NCI-H2196 (cell line): ENCODE data around the gene PHLDA2.
A peak's percentile ranks its signal among the peaks of the same experiment; 100 is the strongest.

Experiments
- DNase-seq: peaks from one replicate; lab custom pipeline; 2025; ENCODE audit not compliant: unreplicated experiment; lab: John Stamatoyannopoulos, UW

The PHLDA2 gene

DNA sequence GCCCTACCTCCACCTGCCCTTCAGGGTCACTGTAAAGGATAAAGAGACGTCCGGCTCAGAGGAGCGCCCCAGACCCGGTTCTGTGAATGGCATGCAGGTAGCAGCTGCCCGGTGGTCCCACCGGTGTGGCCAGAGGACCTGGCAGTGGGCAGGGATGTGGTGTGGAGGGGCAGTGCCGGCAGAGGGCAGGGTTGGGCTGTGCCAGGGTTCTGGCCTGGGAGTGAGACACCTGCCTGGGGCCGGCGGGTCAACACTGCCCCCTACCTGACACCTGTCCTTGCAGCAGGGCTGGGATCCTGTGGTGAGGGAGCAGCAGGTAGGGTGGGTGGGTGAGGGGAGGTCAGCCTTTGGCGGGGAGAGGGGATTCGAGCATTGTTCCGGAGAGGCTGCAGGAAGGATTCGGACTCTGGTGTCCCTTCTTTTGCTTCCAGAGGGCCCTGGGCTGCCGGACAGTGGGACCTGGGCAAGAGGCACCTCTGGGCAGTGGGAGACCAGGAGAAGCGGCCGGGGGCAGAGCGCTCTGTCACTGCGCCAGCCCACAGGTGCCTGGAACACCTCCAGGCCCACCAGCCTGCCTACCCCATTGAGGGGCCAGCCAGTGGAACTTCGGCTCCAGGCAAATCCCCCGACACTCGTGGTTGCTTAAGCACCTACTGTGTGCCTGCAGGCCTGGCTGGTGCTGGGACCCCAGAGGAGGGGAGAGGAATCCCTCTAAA lies 1.6 kb upstream of the PHLDA2 start:
- DNase-seq, result peak; percentile 88

DNA sequence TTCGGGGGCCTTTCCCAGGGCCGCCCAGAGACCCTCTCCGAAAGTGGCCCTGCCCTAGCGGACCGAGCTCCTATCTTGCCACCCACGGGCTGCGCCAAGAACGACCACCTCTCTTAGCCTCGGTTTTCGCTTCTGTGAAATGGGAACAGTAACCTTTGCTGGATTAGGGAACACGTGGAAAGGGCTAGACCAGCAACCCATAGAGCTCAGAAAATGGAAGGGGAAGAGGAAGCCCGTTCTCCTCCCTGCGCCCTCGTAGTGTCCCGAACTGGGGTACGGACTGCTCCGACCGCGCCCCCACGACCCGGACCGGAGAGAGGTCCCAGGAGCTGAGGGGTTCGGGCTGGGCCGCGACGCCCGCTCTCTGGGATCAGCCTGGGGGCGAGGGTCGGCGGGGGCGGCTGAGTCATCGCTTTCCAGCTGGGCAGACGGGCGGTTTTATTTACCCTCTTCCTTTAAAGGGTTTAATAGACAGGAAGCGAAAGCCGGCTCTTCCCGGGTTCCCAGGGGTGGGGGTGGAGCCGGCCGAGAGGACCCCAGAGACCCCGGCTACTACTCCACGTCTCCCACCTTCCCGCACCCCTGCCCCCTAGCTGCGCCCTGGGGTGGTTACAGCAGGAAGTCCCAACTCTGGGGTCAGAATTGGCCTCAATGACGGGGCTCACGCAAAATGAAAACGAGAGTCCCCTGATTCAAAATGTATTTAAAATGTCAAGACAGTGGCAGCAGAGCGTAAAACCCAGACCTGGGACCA lies 907 bp upstream of the PHLDA2 start:
- DNase-seq, result peak; percentile 49

DNA sequence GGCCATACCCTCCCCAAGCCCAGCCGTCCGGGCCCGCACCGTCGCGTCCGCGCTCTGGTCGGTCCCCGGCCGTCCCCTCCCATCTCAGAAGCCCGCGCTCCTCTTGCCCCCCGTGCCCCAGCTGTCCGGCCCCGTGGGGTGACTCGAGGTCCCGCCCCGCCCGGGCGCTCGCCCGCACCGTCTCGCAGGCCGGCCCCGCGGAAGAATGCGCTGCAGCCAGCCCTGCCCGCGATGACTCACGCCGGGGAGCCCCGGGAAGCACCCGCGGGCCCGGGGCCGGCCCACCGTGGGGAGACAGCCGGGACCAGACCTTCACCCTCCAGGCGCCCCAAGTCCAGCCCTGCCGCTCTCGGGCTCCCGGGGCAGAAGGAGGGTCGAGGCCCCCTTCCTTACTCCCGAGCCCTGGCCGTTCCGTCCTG lies 320 bp upstream of the PHLDA2 start:
- peak; percentile 61 for DNase-seq

DNA sequence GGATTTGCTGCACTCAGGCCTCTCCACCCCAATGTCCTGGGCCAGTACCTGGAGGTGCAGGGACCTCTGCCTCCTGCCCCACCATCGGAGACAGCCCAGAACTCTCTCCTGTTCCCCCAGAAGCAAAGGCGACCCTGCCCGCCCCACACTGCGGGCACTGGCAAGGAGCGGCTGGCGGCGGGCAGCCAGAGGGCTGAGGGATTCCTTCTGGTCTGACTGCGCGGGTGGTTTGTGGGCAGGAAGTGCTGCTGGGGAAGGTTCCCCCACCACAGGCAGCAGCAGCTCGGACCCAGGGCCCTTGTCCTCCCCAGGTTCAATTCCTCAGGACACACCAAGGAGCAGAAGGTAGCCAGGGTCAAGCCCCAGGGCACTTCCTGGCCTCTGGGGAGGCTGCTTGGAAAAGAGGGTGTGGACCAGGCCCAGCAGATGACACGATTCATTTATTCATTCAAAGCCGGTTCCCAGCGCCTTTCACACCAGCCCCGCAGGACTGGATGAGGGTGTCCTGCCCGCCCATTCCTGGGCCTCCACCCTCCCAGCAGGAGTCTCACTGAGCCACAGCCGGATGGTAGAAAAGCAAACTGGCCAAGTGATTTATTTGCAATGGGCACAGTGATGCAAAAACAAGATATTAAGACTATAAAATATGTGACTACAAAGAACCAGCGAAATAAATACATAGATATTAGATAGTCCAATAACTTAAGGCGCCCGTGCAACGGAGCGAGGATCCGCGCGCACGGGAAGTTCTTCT lies 1.2 kb downstream of the PHLDA2 start:
- no peak for DNase-seq

DNA sequence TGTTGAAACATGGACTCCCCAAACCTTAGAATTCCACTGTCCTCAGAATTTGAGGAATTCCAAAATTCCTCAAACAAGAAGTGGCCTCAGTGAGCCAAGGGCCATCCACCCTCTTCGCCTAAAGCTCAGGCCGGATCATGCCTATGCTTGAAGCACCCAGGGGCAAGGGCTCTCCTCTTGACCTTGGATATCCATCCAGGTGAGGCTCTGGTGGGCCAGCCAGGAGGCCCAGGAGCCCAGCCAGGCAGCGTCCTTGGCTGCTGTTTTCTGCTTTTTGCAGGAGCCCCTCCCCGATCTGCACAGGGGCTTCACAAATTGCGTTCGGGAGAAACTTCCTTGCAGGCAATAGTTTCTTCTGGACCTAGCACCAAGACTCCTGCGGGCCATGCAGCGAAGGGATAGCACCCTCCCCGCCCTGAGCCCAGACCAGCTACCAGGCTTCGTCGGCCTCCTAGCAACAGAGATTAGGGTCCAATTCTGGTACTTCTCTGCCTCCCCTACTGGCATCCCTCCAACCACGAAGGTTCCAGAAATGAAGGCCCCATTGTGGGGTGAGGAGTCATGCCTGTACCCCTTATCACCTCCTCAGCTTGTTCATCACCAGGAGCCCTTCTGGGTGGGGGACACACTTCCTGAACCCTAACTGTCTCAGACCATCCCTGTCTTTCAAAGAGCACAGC lies 2.0 kb downstream of the PHLDA2 start:
- no peak for DNase-seq

DNA sequence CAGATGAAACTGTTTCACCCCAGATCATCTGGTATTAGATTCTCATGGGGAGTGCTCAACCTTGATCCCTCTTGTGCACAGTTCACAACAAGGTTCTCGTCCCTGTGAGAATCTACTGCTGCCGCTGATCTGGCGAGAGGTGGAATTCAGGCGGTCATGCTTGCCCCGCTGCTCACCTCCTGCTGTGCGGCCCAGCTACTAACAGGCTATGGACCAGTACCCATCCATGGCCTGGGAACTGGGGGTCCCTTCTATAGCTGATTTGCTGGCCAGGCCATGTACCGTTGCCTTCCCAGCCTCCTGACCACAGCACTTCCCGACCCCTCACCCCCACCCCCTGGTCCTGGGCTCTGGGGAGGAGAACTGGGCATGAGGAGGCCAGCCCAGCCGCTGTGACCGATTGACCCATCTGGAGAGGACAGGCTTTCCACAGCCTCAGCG lies 2.6 kb downstream of the PHLDA2 start:
- no peak for DNase-seq

DNA sequence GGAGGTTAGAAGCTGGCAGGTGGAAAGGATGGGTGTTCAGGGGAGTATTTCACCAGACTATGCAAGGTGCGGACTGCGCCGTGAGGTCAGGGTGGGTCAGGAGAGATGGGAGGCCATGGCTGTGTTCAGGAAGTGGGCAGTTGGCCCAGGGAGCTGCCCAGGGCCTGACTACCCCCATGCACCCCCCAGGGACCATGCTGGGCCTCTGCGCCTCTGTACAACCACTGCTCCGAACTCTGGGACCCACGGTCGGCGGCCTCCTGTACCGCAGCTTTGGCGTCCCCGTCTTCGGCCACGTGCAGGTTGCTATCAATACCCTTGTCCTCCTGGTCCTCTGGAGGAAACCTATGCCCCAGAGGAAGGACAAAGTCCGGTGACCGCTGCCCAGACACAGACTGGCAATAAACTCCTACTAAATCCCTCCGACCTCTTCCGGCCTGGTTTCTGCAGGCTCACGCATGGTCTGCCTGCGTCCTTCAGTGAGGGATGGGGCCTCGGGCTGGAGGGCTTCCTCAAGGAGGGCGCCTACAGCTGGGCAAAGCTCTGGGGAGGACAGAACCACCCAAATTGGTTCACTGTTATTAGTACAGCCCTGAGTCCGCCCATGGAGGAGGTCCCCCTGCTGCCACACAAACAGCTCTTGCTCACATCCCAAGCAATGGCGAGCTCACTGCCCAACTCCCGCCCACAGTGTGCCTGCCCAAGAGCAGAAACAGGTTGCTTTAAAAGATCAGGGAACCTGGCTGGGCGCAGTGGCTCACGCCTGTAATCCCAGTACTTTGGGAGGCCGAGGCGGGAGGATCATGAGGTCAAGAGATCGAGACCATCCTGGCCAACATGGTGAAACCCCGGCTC lies 4.2 kb downstream of the PHLDA2 start:
- no peak for DNase-seq

DNA sequence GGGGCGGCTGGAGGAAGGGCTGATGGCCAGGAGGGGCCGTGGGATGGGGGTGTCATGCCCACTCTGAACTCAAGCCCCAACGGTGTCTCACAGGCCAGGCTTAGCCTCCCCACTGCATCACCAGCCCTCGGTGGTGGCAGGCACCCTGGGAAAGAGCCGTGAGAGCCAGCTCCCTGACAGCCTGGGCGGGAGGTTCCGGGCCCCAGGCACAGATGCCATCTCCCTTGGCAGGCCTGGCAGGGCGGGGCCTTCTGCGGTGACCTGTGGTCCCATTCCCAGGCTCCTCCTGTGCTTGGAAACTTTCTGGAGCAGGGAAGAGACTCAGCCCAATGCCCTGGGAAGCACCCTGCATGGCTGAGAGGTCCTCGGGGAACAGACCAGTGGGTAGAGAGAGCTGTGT lies 4.8 kb downstream of the PHLDA2 start:
- no peak for DNase-seq

DNA sequence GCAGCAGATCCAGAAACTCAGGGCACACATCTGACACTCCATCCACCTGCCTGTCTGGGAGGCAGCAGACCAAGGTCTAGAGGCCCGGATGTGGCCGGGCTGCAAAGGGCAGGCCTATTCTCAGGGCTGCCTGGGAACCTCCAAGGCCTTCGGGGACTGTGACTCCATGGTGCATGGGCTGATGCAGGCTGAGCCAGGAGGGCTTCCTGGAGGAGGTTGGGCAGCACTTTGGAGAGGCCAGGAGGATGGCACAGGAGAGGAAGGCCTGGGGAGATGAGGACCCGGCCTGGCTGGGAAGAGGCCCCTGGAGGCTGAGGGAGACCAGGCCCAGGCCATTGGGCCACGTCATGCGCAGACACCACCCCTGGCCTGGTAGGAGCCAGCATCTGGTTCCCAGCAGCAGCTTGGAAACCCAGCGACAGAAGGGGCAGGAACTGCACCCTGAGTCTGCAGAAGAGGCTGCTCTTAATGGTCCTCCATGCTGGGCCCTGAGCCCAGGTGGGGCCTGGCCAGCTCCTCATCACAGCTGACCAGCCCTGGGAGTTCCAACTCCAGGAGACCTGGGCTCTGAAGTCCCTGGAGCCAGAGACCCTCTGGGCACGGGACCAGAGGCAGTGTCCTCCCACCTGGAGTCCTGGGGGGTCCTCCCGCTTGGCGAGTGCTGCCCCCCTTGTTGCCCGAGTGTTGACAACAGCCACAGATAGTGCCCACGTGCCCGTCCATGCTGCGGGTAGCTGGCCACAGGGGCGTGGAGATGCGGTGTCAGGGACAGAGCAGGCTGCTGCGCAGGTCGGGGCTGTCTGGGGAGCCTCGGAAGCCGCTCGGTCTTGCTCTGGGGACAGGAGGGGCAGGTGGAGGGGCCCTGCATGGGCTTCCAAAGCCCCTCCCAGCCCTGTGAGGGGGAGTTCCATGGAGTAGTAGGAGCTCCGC lies 5.5 kb downstream of the PHLDA2 start:
- no peak for DNase-seq

DNA sequence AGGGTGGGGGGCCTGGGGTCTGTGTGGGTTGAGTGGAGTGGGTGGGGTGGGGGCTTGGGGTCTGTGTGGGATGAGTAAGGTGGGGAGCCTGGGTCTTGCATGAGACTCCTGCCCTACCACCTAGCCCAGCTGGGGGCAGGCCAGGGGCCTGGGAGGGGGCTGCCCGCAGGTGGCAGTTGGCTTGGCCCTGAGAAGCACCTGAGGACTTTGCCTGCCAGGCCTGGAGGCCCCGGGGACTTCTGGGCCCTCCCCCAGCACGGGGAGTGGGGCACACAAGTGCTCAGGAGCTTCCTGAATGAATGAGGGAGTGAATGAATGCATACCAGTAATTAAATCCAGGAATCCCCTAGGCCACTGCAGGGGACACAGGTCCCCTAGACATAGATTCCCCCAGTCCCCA lies 6.6 kb downstream of the PHLDA2 start:
- no peak for DNase-seq

DNA sequence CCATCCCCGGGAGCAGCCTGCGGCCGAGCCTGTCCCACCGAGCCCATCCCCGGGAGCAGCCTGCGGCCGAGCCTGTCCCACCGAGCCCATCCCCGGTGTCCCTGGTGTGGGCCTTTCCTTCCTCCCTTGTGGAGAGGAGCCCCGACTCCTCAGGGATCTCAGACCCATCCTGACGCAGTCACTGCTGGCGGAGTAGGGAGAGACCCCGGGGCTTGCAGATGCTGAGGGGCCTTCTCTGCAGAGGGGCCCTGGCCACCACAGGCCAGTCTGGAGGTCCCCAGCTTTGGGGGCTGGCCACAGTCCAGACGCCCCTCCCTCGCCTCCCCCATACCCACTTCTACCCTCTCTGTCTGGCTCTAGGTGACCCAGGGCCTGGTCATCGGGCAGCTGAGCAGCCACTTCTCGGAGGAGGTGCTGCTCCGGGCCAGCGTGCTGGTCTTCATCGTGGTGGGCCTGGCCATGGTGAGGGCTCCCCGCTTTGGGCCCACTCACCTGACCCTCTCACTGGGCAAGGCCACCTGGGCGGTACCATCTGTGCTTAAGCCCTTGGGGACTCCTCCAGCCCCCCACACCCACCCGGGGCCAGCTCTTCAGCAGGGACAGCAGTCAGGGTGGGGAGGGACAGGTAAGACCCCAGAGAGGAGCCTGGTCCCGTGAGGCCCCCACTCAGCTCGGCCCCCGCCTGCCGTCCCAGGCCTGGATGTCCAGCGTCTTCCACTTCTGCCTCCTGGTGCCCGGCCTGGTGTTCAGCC lies 7.3 kb downstream of the PHLDA2 start:
- DNase-seq, result no peak

DNA sequence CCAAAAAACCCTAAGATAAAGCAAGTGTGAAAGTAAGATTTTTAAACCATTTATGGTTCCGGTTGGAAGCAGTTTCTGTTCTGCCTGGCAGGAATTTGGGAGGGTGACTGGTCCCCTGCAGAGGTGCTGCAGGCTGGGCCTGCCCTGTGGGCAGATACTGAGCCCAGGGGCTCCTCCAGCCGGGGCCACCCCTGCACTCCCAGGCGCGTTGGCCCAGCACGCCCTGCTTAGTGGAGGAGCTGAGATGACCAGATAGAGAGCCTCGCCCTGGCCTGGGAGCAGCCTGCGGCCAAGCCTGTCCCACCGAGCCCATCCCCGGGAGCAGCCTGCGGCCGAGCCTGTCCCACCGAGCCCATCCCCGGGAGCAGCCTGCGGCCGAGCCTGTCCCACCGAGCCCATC lies 8.0 kb downstream of the PHLDA2 start:
- DNase-seq, result no peak

DNA sequence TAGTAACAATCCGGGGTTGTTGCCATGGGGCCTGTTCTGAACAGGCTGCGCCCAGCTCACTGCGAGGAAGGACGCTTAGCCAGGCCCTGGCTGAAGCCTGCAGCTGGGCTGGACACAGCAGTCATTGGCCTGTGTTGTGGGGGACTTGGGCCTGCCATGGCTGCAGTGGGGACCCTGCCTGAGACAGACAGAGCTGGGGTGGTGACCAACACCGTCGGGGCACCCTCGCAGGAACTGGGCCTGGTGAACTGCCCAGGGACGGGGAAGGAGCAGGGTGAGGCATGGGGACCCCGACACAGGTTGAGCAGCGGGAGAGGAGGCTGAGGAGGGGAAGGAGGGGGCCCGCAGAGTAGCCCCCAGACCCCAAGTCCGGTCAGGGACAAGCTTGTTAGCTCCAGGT lies 8.9 kb downstream of the PHLDA2 start:
- DNase-seq, result no peak

DNA sequence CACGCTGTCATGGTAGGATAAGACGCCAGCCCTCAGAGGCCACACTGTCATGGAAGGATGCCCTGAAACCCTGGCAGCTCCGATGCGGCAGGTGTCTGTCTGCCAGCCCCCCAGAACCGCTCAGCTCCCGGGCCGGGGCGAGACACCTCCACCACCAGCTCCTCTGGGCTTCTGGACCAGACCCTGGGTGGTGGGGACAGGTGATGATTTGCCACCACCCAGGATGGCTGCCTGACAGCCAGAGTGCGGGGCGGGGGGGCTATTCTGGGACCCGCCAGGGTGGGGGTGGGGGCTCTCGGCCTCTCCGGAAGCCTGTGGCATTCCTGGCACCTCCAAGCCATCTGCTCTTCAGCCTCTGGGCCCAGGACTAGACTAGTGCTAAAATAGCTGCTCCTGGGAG lies 9.4 kb downstream of the PHLDA2 start:
- DNase-seq, result no peak

DNA sequence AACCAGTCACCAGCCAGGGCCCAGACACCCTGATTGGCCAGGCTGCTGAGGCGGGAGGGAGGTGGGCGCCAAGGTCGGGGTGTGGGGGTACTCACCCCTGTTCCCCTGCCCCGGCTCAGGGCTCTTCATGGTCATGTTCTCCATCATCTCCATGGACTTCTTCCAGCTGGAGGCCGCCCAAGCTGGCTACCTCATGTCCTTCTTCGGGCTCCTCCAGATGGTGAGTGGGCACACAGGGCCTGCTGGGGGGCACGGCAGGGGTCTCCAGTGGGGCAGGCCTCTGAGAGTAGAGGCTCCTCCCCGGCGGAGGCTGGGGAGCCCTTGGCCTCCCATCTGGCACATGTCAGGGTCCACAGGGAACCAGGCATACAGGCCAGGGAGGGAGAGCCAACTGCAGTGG lies 10.0 kb downstream of the PHLDA2 start:
- no peak for DNase-seq

DNA sequence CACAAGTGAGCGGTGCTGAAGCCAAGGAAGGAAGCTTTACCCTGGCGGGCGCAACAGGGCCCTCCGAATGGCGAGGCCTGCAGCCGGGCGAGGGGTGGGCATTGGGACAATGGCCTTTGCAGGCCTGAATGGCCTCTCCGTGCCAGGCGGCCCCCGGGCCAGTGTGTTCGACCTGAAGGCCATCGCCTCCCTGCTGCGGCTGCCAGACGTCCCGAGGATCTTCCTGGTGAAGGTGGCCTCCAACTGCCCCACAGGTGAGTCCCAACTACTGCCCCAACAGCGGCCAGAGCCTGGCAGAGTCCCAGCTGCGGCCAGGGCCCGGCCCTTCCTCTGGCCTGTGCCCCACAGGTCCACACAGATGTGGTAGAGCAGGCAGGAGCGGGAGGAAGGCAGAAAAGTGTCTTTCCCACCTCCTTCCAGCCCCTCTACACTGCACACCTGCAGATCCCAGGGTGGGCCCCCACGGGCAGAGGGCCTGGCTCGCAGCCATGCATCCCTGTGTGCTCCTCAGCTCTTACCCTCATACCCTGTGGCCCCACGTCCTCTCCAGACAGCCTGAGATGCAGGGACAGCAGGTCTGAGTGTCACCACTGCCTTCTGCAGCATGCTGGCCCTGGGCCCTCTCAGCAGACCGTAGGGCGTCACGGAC lies 11.3 kb downstream of the PHLDA2 start:
- no peak for DNase-seq

DNA sequence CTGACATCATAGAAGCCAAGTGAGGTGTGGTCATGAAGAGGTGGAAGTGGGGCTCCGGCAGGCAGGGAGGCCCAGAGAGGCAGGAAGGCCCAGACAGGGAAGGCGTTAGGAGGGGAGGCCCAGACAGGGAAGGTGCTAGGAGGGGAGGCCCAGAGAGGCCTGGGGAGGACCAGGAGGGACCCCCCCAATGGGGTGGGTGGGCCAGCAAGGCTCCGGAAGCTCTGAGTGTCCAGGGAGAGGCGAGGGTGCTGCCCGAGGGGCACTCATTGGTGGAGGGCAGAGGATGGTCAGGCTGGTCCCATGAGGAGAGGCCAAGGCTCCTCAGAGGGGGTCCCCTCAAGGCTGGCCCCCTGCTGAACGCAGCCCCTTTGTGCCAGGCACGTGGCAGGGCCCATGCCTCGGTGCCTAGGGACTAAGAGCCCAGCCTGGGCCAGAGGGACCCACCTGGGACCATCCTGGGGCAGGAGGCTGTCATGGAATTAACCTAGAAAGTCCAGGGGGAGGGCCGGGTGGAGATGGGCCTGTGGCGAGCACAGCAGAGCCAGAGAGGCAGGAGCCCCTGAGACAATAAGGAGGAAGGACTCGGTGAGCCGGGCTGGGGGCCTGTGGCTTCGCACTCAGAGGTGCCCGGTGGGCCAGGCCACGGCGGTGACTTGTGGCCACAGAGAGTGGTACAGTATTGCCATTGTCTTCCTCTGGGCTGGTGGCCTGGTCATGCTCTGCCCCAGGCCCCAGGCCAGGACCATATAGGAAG lies 12.2 kb downstream of the PHLDA2 start:
- DNase-seq, result no peak
